ENCODE data around the gene PMEPA1. TPM values are rescaled to one million over a fixed set of nuclear protein-coding genes. Genes with fewer than 3 reads are reported as not detected.
A peak's percentile ranks its signal among the peaks of the same experiment; 100 is the strongest.

PMEPA1 gene
- total and polyA plus RNA-seq, 2 experiments from 2014 or later: 7.3 to 15.4 TPM

DNA sequence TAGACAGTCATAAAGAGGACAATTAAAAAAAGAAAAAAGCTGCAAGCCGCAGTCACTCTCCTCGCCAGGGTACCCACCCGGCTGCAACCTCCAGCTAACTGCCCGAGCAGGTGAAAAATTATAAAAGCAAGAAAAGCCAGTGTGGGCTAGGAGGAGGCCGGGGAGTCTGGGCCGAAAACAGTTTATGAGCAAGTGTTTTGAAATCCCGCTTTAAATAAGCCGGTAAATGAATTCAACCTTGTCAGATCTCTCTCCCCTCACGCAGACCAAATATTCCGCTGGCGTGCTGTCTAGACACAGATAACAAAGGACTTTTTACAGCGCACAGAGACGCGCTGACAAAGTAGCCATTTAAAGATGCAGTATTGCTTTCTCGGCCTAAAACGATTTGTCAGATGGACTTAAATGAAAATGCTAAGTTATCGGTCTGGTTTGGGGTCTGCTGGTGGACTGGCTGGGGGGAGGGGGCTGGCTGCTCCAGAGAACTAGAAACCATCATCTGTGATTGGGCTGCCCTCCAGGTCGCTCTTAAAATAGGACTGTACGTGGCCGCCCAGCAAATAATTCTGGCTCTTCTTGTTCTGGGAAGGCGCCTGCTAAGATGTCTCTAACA, 24.6 kb downstream of the PMEPA1 start:
- Histone ChIP-seq H3K4me2 (peak overlapping the region; percentile 73), H4K20me1 (replicated peaks; ENCODE audit: insufficient read depth) (peaks cover 16% of the 10 kb centered on the region), H3K36me3 (ENCODE audit: insufficient read depth) (no peaks in the 10 kb centered on the region), H2AFZ (no peak overlapping the region), H3K27ac (ENCODE audit: low read depth) (no peak overlapping the region), H3K4me3 (no peak overlapping the region), H3K79me2 (replicated peaks; ENCODE audit: insufficient read depth) (peaks cover 97% of the 10 kb centered on the region), H3K4me1 (ENCODE audit: insufficient read depth) (peaks cover 57% of the 10 kb centered on the region), H3K27me3 (ENCODE audit: insufficient read depth) (no peaks in the 10 kb centered on the region), H3F3A (replicated peaks; ENCODE audit: low read depth) (no peaks in the 10 kb centered on the region), H3K9me2 (ENCODE audit: insufficient read depth) (no peaks in the 10 kb centered on the region)
- Mint-ChIP-seq H3K9me3 (no peaks in the 10 kb centered on the region; the same call in 2 of the 3 replicates), H3K27me3 (ENCODE audit: insufficient read depth, low read depth, poor library complexity) (peaks cover 11% of the 10 kb centered on the region), H3K27ac (no peak overlapping the region), H3K4me3 (peak overlapping the region; percentile 57; the same call in 1 of the 3 replicates), H3K36me3 (ENCODE audit: low read depth) (no peaks in the 10 kb centered on the region; the same call in 1 of the 3 replicates), H3K4me1 (peaks cover 80% of the 10 kb centered on the region)
- TF ChIP-seq EZH2 (IDR thresholded peaks at IDR 0.05; ENCODE audit: low read depth, unreplicated experiment) (no peak), NANOG (IDR thresholded peaks at IDR 0.05; ENCODE audit: borderline replicate concordance) (no peak), POLR2AphosphoS5 (IDR thresholded peaks at IDR 0.05; ENCODE audit: low read depth) (no peak), ZNF331 (CRISPR knock-in tag; IDR thresholded peaks at IDR 0.05; ENCODE audit: low read depth) (no peak), EZH2phosphoT487 (IDR thresholded peaks at IDR 0.05; ENCODE audit: unreplicated experiment) (no peak), STAT1 (IDR thresholded peaks at IDR 0.05; ENCODE audit: unreplicated experiment) (no peak), ZNF114 (CRISPR knock-in tag; IDR thresholded peaks at IDR 0.05) (no peak), JUNB (IDR thresholded peaks at IDR 0.05; ENCODE audit: unreplicated experiment) (no peak), CREB1 (CRISPR knock-in tag; IDR thresholded peaks at IDR 0.05; ENCODE audit: low read depth) (no peak)
- TF ChIP-seq, protein P1, sequence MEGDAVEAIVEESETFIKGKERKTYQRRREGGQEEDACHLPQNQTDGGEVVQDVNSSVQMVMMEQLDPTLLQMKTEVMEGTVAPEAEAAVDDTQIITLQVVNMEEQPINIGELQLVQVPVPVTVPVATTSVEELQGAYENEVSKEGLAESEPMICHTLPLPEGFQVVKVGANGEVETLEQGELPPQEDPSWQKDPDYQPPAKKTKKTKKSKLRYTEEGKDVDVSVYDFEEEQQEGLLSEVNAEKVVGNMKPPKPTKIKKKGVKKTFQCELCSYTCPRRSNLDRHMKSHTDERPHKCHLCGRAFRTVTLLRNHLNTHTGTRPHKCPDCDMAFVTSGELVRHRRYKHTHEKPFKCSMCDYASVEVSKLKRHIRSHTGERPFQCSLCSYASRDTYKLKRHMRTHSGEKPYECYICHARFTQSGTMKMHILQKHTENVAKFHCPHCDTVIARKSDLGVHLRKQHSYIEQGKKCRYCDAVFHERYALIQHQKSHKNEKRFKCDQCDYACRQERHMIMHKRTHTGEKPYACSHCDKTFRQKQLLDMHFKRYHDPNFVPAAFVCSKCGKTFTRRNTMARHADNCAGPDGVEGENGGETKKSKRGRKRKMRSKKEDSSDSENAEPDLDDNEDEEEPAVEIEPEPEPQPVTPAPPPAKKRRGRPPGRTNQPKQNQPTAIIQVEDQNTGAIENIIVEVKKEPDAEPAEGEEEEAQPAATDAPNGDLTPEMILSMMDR (conservative IDR thresholded peaks at IDR 0.05; ENCODE audit: low read depth in 2 of 2): no peak
- TF ChIP-seq, protein P2, sequence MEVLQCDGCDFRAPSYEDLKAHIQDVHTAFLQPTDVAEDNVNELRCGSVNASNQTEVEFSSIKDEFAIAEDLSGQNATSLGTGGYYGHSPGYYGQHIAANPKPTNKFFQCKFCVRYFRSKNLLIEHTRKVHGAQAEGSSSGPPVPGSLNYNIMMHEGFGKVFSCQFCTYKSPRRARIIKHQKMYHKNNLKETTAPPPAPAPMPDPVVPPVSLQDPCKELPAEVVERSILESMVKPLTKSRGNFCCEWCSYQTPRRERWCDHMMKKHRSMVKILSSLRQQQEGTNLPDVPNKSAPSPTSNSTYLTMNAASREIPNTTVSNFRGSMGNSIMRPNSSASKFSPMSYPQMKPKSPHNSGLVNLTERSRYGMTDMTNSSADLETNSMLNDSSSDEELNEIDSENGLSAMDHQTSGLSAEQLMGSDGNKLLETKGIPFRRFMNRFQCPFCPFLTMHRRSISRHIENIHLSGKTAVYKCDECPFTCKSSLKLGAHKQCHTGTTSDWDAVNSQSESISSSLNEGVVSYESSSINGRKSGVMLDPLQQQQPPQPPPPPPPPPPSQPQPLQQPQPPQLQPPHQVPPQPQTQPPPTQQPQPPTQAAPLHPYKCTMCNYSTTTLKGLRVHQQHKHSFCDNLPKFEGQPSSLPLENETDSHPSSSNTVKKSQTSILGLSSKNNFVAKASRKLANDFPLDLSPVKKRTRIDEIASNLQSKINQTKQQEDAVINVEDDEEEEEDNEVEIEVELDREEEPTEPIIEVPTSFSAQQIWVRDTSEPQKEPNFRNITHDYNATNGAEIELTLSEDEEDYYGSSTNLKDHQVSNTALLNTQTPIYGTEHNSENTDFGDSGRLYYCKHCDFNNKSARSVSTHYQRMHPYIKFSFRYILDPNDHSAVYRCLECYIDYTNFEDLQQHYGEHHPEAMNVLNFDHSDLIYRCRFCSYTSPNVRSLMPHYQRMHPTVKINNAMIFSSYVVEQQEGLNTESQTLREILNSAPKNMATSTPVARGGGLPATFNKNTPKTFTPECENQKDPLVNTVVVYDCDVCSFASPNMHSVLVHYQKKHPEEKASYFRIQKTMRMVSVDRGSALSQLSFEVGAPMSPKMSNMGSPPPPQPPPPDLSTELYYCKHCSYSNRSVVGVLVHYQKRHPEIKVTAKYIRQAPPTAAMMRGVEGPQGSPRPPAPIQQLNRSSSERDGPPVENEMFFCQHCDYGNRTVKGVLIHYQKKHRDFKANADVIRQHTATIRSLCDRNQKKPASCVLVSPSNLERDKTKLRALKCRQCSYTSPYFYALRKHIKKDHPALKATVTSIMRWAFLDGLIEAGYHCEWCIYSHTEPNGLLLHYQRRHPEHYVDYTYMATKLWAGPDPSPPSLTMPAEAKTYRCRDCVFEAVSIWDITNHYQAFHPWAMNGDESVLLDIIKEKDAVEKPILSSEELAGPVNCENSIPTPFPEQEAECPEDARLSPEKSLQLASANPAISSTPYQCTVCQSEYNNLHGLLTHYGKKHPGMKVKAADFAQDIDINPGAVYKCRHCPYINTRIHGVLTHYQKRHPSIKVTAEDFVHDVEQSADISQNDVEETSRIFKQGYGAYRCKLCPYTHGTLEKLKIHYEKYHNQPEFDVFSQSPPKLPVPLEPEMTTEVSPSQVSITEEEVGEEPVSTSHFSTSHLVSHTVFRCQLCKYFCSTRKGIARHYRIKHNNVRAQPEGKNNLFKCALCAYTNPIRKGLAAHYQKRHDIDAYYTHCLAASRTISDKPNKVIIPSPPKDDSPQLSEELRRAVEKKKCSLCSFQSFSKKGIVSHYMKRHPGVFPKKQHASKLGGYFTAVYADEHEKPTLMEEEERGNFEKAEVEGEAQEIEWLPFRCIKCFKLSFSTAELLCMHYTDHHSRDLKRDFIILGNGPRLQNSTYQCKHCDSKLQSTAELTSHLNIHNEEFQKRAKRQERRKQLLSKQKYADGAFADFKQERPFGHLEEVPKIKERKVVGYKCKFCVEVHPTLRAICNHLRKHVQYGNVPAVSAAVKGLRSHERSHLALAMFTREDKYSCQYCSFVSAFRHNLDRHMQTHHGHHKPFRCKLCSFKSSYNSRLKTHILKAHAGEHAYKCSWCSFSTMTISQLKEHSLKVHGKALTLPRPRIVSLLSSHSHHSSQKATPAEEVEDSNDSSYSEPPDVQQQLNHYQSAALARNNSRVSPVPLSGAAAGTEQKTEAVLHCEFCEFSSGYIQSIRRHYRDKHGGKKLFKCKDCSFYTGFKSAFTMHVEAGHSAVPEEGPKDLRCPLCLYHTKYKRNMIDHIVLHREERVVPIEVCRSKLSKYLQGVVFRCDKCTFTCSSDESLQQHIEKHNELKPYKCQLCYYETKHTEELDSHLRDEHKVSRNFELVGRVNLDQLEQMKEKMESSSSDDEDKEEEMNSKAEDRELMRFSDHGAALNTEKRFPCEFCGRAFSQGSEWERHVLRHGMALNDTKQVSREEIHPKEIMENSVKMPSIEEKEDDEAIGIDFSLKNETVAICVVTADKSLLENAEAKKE (CRISPR knock-in tag; IDR thresholded peaks at IDR 0.05): no peak
- TF ChIP-seq, protein P3, sequence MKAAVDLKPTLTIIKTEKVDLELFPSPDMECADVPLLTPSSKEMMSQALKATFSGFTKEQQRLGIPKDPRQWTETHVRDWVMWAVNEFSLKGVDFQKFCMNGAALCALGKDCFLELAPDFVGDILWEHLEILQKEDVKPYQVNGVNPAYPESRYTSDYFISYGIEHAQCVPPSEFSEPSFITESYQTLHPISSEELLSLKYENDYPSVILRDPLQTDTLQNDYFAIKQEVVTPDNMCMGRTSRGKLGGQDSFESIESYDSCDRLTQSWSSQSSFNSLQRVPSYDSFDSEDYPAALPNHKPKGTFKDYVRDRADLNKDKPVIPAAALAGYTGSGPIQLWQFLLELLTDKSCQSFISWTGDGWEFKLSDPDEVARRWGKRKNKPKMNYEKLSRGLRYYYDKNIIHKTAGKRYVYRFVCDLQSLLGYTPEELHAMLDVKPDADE (IDR thresholded peaks at IDR 0.05): no peak
- TF ChIP-seq, protein P4, sequence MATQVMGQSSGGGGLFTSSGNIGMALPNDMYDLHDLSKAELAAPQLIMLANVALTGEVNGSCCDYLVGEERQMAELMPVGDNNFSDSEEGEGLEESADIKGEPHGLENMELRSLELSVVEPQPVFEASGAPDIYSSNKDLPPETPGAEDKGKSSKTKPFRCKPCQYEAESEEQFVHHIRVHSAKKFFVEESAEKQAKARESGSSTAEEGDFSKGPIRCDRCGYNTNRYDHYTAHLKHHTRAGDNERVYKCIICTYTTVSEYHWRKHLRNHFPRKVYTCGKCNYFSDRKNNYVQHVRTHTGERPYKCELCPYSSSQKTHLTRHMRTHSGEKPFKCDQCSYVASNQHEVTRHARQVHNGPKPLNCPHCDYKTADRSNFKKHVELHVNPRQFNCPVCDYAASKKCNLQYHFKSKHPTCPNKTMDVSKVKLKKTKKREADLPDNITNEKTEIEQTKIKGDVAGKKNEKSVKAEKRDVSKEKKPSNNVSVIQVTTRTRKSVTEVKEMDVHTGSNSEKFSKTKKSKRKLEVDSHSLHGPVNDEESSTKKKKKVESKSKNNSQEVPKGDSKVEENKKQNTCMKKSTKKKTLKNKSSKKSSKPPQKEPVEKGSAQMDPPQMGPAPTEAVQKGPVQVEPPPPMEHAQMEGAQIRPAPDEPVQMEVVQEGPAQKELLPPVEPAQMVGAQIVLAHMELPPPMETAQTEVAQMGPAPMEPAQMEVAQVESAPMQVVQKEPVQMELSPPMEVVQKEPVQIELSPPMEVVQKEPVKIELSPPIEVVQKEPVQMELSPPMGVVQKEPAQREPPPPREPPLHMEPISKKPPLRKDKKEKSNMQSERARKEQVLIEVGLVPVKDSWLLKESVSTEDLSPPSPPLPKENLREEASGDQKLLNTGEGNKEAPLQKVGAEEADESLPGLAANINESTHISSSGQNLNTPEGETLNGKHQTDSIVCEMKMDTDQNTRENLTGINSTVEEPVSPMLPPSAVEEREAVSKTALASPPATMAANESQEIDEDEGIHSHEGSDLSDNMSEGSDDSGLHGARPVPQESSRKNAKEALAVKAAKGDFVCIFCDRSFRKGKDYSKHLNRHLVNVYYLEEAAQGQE (IDR thresholded peaks at IDR 0.05; ENCODE audit: unreplicated experiment): no peak
- DNase-seq (ENCODE audit: low spot score) (no peak), ATAC-seq (no peak)

Measured in GM23338 (cell line).